ENCODE results near the gene DBNDD1. TPM values are rescaled to one million over a fixed set of nuclear protein-coding genes. Genes with fewer than 3 reads are reported as not detected.

The DBNDD1 gene
- total RNA-seq, 4 donors from 2014 or later: 2.1 to 14.3 (median 5.1) TPM

GRCh38 chr16:89955001-89955685 is 64.1 kb downstream of the DBNDD1 start:
- Histone ChIP-seq H3K36me3 (peaks cover 6 to 64% (median 56%) of the 10 kb centered on the region in 4 donors), H3K27me3 (no peaks in the 10 kb centered on the region), H3K4me1 (peaks cover 0 to under 1% (median under 1%) of the 10 kb centered on the region in 4 donors), H3K27ac (replicated peaks in 1 of 4) (no peak overlapping the region), H3K4me3 (no peak overlapping the region), H3K9me3 (no peaks in the 10 kb centered on the region)
- intact Hi-C loops (cut with DNase I): no loop called here
- TF ChIP-seq POLR2A (IDR thresholded peaks at IDR 0.05; ENCODE audit: low read depth): no peak
- TF ChIP-seq POLR2AphosphoS5 (IDR thresholded peaks at IDR 0.05): no peak
- no peak for TF ChIP-seq EP300 (IDR thresholded peaks at IDR 0.05)
- TF ChIP-seq CTCF (IDR thresholded peaks at IDR 0.05): no peak
- WGBS: 86% methylated on average over 12 of the region's 15 CpGs
- DNase-seq (ENCODE audit: extremely low spot score): no peak

Other genes starting within 250 kb of the DBNDD1 start
- 1 to 10 TPM in 2 of 4 donors, under 1 TPM in 2; 0.17 to 3.0 (median 0.95) TPM for gene FANCA, start 202.8 kb downstream of the DBNDD1 start, total RNA-seq
- 1 to 10 TPM; 1.8 to 7.2 (median 4.2) TPM for gene SPIRE2, start 191.0 kb downstream of the DBNDD1 start, total RNA-seq
- 100 to 1,000 TPM; 126 to 151 (median 137) TPM for gene TCF25, start 145.9 kb downstream of the DBNDD1 start, total RNA-seq
- 1 to 10 TPM; 2.0 to 5.0 (median 2.9) TPM for gene MC1R, start 100.6 kb downstream of the DBNDD1 start, total RNA-seq
- gene TUBB3, start 96.1 kb downstream of the DBNDD1 start, total RNA-seq: 10 to 100 TPM in 3 of 4 donors, 1 to 10 TPM in 1; 2.5 to 19.5 (median 12.9) TPM
- 100 to 1,000 TPM in 2 of 4 donors, 10 to 100 TPM in 2; 86.8 to 112 (median 99.4) TPM for gene DEF8, start 70.7 kb downstream of the DBNDD1 start, total RNA-seq
- gene PRDM7, start 57.9 kb upstream of the DBNDD1 start, total RNA-seq: not detected